ENCODE results near the gene ZNRF4. TPM values are rescaled to one million over a fixed set of nuclear protein-coding genes. Genes with fewer than 3 reads are reported as not detected.
A peak's percentile ranks its signal among the peaks of the same experiment; 100 is the strongest.

Gene ZNRF4
- total RNA-seq, 1 experiment from 2014 or later = not detected

DNA sequence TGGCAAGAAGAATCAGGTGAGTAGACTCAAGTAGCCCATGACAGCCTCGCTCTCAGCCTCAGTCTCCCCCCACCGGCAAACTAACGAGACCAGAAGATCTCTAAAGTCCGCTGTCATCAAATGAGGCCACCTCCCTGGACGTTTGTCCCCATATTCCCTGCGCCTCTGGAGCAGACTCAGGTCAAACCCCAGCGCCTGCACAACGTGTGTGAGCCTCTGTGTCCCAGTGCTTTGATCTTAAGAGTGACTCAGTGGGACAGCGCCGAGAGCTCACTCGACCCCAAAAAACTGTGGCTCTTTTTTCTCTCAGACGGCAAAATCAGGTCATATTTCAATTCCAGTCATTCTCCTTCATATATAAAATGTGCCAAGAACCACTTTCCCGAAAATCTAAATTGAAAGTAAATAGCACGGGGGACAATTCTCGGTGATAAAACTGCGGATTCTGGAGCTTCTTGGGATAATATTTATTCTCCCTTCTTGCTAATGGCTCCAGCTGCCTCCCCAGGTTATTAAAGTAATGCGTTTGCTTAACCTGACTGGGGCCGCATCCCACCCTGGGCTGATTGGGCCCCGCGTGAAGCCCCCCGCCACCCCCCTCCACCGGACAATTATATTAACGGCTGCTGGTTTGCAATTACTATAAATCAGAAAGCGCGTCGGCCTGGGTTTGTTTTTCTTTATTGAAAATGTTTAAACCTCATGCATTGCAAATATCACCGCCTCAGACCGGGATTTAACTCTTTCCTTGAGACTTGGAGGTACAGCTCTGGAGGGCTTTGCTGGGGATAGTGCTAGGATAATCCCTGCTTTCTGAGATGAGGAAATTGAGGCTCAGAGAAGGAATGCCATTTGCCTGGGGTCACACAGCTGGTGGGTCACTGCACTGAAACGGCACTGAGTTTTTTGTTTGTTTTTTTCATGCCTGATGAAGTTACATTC, 37.5 kb upstream of the ZNRF4 start:
- POLR2A ChIA-PET = interaction anchor here (0.7 kb wide), 1 partner anchor 555 kb away, joined by 10 read pairs; no protein-coding TSS in a partner anchor
- peak overlapping the region; percentile 57; the same call in 1 of the 2 replicates for H3K27ac Mint-ChIP-seq
- CTCF ChIA-PET = interaction anchor here (0.7 to 1.0 kb wide), 2 partner anchors 15 to 86 kb away, joined by 3 read pairs; no protein-coding TSS in a partner anchor
- H3K4me3 Mint-ChIP-seq = no peak overlapping the region
- H3K9me3 Mint-ChIP-seq = no peaks in the 10 kb centered on the region
- peaks cover 30% of the 10 kb centered on the region for H3K4me1 Mint-ChIP-seq
- H3K36me3 Mint-ChIP-seq = no peaks in the 10 kb centered on the region
- no peak for DNase-seq (ENCODE audit: low spot score)
- peaks cover 11% of the 10 kb centered on the region for H3K27me3 Mint-ChIP-seq (ENCODE audit: low read depth)
- TF ChIP-seq, protein P1, sequence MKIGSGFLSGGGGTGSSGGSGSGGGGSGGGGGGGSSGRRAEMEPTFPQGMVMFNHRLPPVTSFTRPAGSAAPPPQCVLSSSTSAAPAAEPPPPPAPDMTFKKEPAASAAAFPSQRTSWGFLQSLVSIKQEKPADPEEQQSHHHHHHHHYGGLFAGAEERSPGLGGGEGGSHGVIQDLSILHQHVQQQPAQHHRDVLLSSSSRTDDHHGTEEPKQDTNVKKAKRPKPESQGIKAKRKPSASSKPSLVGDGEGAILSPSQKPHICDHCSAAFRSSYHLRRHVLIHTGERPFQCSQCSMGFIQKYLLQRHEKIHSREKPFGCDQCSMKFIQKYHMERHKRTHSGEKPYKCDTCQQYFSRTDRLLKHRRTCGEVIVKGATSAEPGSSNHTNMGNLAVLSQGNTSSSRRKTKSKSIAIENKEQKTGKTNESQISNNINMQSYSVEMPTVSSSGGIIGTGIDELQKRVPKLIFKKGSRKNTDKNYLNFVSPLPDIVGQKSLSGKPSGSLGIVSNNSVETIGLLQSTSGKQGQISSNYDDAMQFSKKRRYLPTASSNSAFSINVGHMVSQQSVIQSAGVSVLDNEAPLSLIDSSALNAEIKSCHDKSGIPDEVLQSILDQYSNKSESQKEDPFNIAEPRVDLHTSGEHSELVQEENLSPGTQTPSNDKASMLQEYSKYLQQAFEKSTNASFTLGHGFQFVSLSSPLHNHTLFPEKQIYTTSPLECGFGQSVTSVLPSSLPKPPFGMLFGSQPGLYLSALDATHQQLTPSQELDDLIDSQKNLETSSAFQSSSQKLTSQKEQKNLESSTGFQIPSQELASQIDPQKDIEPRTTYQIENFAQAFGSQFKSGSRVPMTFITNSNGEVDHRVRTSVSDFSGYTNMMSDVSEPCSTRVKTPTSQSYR (CRISPR knock-in tag; IDR thresholded peaks at IDR 0.05) = no peak
- TF ChIP-seq HMGA2 (CRISPR knock-in tag; IDR thresholded peaks at IDR 0.05) = no peak
- TF ChIP-seq GTF2I (CRISPR knock-in tag; conservative IDR thresholded peaks at IDR 0.05) = no peak
- TF ChIP-seq CBFB (CRISPR knock-in tag; IDR thresholded peaks at IDR 0.05; ENCODE audit: low read depth) = no peak
- TF ChIP-seq CREB1 (CRISPR knock-in tag; IDR thresholded peaks at IDR 0.05) = no peak
- TF ChIP-seq, protein P2, sequence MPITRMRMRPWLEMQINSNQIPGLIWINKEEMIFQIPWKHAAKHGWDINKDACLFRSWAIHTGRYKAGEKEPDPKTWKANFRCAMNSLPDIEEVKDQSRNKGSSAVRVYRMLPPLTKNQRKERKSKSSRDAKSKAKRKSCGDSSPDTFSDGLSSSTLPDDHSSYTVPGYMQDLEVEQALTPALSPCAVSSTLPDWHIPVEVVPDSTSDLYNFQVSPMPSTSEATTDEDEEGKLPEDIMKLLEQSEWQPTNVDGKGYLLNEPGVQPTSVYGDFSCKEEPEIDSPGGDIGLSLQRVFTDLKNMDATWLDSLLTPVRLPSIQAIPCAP (CRISPR knock-in tag; IDR thresholded peaks at IDR 0.05) = no peak
- ATAC-seq = no peak

DNA sequence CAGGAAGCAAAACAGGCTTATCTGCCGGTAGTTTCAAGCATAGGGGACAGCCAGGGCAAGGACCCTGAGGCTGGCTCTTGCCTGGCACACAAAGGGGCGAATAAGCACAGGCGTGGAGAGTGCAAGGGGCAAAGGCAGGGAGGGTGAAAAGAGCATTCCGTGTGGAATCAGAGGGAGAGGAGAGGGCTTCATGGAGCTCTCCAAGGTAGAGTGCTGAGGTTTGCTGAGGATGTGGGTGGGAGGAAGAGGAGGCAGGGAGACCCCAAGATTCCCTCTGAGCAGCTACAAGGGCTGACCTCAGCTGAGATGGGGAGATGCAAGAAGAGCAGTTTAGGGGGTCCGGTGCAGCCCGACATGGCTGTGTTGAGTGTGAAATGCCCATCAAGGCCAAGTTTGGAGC, 36.5 kb upstream of the ZNRF4 start:
- peaks cover 17% of the 10 kb centered on the region for H3K27me3 Mint-ChIP-seq (ENCODE audit: low read depth)
- ChIA-PET POLR2A (no interaction called here), CTCF (interaction anchor here (0.6 to 1.0 kb wide), 2 partner anchors 86 to 1151 kb away, joined by 3 read pairs; no protein-coding TSS in a partner anchor)
- H3K4me3 Mint-ChIP-seq = no peak overlapping the region
- DNase-seq (ENCODE audit: low spot score) (no peak), ATAC-seq (no peak)
- no peaks in the 10 kb centered on the region for H3K36me3 Mint-ChIP-seq
- no peak overlapping the region for H3K27ac Mint-ChIP-seq
- no peak for TF ChIP-seq TEAD4 (CRISPR knock-in tag; IDR thresholded peaks at IDR 0.05)
- TF ChIP-seq FOXP1 (CRISPR knock-in tag; IDR thresholded peaks at IDR 0.05; ENCODE audit: borderline replicate concordance) = no peak
- no peak for TF ChIP-seq JAZF1 (CRISPR knock-in tag; IDR thresholded peaks at IDR 0.05)
- TF ChIP-seq, protein P3, sequence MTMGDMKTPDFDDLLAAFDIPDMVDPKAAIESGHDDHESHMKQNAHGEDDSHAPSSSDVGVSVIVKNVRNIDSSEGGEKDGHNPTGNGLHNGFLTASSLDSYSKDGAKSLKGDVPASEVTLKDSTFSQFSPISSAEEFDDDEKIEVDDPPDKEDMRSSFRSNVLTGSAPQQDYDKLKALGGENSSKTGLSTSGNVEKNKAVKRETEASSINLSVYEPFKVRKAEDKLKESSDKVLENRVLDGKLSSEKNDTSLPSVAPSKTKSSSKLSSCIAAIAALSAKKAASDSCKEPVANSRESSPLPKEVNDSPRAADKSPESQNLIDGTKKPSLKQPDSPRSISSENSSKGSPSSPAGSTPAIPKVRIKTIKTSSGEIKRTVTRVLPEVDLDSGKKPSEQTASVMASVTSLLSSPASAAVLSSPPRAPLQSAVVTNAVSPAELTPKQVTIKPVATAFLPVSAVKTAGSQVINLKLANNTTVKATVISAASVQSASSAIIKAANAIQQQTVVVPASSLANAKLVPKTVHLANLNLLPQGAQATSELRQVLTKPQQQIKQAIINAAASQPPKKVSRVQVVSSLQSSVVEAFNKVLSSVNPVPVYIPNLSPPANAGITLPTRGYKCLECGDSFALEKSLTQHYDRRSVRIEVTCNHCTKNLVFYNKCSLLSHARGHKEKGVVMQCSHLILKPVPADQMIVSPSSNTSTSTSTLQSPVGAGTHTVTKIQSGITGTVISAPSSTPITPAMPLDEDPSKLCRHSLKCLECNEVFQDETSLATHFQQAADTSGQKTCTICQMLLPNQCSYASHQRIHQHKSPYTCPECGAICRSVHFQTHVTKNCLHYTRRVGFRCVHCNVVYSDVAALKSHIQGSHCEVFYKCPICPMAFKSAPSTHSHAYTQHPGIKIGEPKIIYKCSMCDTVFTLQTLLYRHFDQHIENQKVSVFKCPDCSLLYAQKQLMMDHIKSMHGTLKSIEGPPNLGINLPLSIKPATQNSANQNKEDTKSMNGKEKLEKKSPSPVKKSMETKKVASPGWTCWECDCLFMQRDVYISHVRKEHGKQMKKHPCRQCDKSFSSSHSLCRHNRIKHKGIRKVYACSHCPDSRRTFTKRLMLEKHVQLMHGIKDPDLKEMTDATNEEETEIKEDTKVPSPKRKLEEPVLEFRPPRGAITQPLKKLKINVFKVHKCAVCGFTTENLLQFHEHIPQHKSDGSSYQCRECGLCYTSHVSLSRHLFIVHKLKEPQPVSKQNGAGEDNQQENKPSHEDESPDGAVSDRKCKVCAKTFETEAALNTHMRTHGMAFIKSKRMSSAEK (CRISPR knock-in tag; IDR thresholded peaks at IDR 0.05; ENCODE audit: borderline replicate concordance) = no peak
- no peak for TF ChIP-seq SMAD3 (CRISPR knock-in tag; IDR thresholded peaks at IDR 0.05; ENCODE audit: borderline replicate concordance)
- no peak for TF ChIP-seq JUN (CRISPR knock-in tag; IDR thresholded peaks at IDR 0.05)
- no peak for TF ChIP-seq ZNF671 (CRISPR knock-in tag; IDR thresholded peaks at IDR 0.05)
- TF ChIP-seq, protein P4, sequence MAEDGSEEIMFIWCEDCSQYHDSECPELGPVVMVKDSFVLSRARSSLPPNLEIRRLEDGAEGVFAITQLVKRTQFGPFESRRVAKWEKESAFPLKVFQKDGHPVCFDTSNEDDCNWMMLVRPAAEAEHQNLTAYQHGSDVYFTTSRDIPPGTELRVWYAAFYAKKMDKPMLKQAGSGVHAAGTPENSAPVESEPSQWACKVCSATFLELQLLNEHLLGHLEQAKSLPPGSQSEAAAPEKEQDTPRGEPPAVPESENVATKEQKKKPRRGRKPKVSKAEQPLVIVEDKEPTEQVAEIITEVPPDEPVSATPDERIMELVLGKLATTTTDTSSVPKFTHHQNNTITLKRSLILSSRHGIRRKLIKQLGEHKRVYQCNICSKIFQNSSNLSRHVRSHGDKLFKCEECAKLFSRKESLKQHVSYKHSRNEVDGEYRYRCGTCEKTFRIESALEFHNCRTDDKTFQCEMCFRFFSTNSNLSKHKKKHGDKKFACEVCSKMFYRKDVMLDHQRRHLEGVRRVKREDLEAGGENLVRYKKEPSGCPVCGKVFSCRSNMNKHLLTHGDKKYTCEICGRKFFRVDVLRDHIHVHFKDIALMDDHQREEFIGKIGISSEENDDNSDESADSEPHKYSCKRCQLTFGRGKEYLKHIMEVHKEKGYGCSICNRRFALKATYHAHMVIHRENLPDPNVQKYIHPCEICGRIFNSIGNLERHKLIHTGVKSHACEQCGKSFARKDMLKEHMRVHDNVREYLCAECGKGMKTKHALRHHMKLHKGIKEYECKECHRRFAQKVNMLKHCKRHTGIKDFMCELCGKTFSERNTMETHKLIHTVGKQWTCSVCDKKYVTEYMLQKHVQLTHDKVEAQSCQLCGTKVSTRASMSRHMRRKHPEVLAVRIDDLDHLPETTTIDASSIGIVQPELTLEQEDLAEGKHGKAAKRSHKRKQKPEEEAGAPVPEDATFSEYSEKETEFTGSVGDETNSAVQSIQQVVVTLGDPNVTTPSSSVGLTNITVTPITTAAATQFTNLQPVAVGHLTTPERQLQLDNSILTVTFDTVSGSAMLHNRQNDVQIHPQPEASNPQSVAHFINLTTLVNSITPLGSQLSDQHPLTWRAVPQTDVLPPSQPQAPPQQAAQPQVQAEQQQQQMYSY (CRISPR knock-in tag; IDR thresholded peaks at IDR 0.05) = no peak
- TF ChIP-seq, protein P5, sequence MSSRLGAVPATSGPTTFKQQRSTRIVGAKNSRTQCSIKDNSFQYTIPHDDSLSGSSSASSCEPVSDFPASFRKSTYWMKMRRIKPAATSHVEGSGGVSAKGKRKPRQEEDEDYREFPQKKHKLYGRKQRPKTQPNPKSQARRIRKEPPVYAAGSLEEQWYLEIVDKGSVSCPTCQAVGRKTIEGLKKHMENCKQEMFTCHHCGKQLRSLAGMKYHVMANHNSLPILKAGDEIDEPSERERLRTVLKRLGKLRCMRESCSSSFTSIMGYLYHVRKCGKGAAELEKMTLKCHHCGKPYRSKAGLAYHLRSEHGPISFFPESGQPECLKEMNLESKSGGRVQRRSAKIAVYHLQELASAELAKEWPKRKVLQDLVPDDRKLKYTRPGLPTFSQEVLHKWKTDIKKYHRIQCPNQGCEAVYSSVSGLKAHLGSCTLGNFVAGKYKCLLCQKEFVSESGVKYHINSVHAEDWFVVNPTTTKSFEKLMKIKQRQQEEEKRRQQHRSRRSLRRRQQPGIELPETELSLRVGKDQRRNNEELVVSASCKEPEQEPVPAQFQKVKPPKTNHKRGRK (CRISPR knock-in tag; IDR thresholded peaks at IDR 0.05; ENCODE audit: borderline replicate concordance) = no peak
- TF ChIP-seq, protein P6, sequence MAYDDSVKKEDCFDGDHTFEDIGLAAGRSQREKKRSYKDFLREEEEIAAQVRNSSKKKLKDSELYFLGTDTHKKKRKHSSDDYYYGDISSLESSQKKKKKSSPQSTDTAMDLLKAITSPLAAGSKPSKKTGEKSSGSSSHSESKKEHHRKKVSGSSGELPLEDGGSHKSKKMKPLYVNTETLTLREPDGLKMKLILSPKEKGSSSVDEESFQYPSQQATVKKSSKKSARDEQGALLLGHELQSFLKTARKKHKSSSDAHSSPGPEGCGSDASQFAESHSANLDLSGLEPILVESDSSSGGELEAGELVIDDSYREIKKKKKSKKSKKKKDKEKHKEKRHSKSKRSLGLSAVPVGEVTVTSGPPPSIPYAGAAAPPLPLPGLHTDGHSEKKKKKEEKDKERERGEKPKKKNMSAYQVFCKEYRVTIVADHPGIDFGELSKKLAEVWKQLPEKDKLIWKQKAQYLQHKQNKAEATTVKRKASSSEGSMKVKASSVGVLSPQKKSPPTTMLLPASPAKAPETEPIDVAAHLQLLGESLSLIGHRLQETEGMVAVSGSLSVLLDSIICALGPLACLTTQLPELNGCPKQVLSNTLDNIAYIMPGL (CRISPR knock-in tag; IDR thresholded peaks at IDR 0.05) = no peak
- no peak for TF ChIP-seq TCF7 (CRISPR knock-in tag; IDR thresholded peaks at IDR 0.05; ENCODE audit: low read depth)
- H3K9me3 Mint-ChIP-seq = peaks cover 6% of the 10 kb centered on the region
- H3K4me1 Mint-ChIP-seq = peaks cover 30% of the 10 kb centered on the region

Data from WTC11 (cell line).